Measurements from ENCODE around the gene RNF222. TPM values are rescaled to one million over a fixed set of nuclear protein-coding genes. Genes with fewer than 3 reads are reported as not detected.
"Not testable (repeated sequence)": the region's sequence is repeated elsewhere in the genome, so short reads cannot be mapped to it uniquely, and the experiment has no call there.

Gene RNF222
- total RNA-seq, 1 donor from 2014 or later, result 0.12 TPM

DNA sequence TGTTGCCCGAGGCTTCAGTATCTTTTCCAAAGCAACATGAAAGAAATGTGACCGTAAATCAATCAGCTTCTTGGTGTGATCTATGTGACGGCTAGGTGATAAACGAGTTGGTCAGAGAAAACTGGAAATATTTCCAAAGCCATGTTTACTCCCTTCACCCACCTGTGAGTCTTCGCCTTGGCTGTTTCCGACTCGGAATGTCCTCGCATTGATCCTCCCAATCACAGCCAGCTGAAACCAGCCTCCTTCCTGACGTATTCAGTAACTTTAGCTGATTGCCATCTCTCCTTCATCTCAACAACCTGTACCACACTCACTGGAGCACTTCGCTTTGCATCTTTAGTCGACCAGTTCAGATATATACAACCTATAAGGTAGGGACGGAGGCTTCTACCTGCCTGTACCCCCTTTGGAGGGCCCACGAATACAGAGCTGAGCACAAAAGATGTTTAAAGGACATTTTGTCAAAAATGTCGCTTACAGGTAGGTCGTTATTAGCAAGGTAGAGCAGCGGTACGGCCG, 21.8 kb downstream of the RNF222 start:
- peak overlapping the region; percentile 73 for H3K4me3 ChIP-seq (ENCODE audit: low read depth, low read length)
- DNase-seq (ENCODE audit: low read depth), result no peak
- TF ChIP-seq, protein P1, sequence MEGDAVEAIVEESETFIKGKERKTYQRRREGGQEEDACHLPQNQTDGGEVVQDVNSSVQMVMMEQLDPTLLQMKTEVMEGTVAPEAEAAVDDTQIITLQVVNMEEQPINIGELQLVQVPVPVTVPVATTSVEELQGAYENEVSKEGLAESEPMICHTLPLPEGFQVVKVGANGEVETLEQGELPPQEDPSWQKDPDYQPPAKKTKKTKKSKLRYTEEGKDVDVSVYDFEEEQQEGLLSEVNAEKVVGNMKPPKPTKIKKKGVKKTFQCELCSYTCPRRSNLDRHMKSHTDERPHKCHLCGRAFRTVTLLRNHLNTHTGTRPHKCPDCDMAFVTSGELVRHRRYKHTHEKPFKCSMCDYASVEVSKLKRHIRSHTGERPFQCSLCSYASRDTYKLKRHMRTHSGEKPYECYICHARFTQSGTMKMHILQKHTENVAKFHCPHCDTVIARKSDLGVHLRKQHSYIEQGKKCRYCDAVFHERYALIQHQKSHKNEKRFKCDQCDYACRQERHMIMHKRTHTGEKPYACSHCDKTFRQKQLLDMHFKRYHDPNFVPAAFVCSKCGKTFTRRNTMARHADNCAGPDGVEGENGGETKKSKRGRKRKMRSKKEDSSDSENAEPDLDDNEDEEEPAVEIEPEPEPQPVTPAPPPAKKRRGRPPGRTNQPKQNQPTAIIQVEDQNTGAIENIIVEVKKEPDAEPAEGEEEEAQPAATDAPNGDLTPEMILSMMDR (conservative IDR thresholded peaks at IDR 0.05; ENCODE audit: low read depth, low read length), result no peak

DNA sequence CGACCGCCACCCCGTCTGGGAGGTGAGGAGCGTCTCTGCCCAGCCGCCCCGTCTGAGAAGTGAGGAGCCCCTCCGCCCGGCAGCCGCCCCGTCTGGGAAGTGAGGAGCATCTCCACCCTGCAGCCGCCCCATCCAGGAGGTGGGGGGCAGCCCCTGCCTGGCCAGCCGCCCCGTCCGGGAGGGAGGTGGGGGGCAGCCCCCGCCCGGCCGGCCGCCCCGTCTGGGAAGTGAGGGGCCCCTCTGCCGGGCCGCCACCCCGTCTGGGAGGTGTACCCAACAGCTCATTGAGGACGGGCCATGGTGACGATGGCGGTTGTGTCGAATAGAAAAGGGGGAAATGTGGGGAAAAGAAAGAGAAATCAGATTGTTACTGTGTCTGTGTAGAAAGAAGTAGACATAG, 23.8 kb downstream of the RNF222 start:
- not testable (repeated sequence) for H3K4me3 ChIP-seq (ENCODE audit: low read depth, low read length); DNase-seq (ENCODE audit: low read depth)

DNA sequence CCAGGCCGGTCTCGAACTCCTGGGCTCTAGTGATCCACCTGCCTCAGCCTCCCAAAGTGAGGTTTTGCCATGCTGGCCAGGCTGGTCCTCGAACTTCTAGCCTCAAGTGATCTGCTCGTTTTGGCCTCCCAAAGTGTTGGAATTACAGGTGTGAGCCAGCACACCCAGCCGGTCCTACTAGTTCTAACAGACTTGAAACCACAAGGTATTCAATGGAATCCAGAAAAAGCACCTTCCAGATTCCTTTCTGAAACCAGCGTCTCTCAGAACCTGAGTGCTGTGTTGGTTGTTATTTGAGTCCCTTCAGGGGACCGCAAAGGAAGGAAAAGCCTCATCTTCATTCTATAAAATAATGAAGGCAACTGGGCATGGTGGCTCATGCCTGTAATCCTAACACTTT, 25.2 kb downstream of the RNF222 start:
- DNase-seq (ENCODE audit: low read depth), result no peak
- TF ChIP-seq, protein P1 (conservative IDR thresholded peaks at IDR 0.05; ENCODE audit: low read depth, low read length), result no peak
- no peak overlapping the region for H3K4me3 ChIP-seq (ENCODE audit: low read depth, low read length)

DNA sequence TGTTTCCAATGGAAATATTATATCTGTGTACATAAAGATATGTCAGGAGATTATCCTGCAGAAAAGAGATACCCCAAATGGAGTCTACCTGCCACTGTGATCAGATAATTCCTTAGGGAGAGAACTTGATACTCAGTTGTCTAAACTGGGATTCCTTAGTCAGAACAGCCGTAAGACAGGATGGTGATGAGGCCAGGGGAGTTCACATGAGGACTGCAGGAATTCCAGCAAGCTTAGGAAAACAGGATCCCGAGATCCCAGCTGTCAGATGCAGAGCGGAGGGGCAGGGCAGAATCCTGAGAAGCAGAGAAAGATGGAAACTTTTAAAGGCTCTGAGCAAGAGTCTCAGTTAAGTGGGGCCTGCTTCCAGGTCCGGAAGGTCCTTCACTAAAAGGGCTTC, 25.8 kb downstream of the RNF222 start:
- DNase-seq (ENCODE audit: low read depth), result no peak
- no peak overlapping the region for H3K4me3 ChIP-seq (ENCODE audit: low read depth, low read length)
- TF ChIP-seq, protein P1 (conservative IDR thresholded peaks at IDR 0.05; ENCODE audit: low read depth, low read length), result no peak

DNA sequence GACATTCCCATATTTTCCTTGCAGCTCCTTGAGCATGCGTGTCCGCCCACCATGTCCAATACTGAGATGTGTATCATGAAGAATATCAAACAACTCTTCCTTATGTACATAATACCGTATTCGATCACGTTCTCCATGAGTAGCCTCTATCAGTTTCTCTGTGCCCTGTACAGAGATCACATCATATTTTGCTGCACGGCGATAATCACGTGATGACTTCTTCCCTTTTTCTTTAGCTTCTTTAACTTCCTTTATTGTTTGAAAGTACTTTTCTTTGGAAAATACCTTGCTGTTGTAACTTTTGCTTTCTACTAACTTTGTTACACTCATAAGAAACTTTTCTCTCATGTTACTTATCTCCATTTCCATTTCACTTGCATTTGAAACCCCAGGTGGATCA, 27.7 kb downstream of the RNF222 start:
- no peak overlapping the region for H3K4me3 ChIP-seq (ENCODE audit: low read depth, low read length)
- TF ChIP-seq, protein P1 (conservative IDR thresholded peaks at IDR 0.05; ENCODE audit: low read depth, low read length), result no peak

DNA sequence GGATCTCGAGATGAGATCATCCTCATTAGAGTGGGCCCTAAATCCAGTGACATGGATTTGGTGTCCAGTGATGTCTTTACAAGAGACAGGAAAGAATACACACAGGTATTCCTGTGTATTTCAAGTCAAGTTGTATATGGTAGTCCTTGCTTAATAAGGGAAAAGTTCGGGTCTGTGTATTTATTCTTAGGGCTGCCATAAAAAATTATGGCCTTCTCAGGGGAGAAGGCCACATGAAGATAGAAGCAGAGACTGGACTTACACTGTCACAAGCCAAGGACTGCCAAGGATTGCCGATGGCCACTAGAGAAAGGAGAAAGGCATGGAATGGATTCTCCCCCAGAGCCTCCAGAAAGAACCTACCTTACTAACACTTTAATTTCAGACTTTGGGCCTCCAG, 29.4 kb downstream of the RNF222 start:
- TF ChIP-seq, protein P1 (conservative IDR thresholded peaks at IDR 0.05; ENCODE audit: low read depth, low read length), result no peak
- H3K4me3 ChIP-seq (ENCODE audit: low read depth, low read length), result no peak overlapping the region
- no peak for DNase-seq (ENCODE audit: low read depth)

More for the DNA sequence above, 27.7 kb downstream of the RNF222 start:
- DNase-seq (ENCODE audit: low read depth), result no peak

DNA sequence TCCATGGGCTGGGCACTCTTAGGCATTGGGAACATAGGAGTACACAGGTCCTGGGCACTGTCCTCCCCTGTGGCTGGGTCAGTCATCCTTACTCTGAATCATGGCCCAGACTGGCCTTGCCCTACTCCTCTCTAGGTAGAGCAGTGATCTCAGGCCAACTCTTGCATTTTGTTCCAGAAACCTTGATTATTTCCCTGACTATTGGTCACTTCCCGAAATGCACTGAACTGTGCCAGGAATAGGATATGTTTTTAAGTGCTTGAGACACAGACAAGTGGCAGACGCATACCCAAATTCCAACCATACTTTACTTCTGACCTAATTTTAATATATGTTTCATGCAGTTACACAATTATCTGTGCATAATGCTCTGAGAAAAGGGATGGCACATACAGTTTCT, 31.4 kb downstream of the RNF222 start:
- no peak overlapping the region for H3K4me3 ChIP-seq (ENCODE audit: low read depth, low read length)
- TF ChIP-seq, protein P1 (conservative IDR thresholded peaks at IDR 0.05; ENCODE audit: low read depth, low read length), result no peak
- no peak for DNase-seq (ENCODE audit: low read depth)
